Measurements from ENCODE around the gene DTL. TPM values are rescaled to one million over a fixed set of nuclear protein-coding genes. Genes with fewer than 3 reads are reported as not detected.

The DTL gene
- polyA plus RNA-seq, 10 donors: 6.8 to 16.5 (median 10.8) TPM

DNA sequence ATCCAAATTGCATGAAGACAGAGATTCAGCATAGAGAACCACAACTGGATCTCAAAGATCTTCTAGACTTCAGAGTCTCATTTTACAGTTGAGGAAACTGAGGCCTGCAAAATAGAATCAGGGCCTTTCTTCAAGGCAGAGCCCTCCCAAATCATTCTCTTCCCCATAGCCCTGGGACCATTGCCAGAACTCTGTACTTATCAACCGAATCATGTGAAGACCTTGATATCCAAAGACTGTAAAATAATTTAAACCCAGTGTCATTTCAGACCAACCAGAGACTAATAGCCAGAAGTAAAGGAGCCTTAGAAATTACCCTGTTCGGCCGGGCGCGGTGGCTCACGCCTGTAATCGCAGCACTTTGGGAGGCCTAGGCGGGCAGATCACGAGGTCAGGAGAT lies 90.1 kb downstream of the DTL start:
- no peak for DNase-seq

DNA sequence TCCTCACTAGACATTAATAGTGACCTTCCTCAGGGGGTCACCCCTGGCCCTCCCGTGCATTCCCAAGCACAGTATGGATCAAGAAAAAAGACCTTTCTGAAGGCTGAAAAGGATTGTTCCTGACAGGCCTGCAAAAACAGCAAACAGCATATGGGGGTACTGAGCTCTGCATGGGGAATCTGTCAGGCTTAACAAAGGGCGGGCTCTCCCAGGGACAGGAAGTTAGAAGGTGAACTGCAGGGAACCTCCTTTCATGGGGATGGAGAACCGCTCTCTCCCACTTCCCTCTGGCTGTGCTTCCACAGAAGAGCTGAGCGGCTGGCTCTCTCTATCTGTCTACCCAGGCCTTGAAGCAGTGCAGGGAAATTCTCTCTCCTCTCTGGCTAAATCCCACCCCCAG lies 91.7 kb downstream of the DTL start:
- DNase-seq: no peak

GRCh38 chr1:212129781-212130180 lies 94.2 kb downstream of the DTL start:
- DNase-seq: no peak

GRCh38 chr1:212132025-212132424 lies 96.5 kb downstream of the DTL start:
- DNase-seq: no peak

- no peak for DNase-seq
Observed at GRCh38 chr1:212133319-212133718, 97.8 kb downstream of the DTL start.

DNA sequence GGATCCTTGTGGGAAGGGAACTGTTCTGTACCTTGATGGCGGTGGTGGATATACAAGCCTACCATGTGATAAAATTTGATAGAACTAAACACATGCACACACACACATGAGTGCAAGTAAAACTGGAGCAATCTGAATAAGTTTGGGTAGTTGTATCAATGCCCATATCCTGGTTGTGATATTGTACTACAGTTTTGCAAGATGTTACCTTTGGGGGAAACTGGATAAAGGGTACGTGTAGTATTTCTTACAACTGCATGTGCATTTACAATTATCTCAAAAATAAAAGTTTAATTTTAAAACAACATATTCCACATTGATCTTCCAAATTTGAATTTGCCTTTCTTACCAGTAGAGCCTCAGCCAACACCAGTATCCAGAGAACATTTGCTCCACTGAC lies 99.6 kb downstream of the DTL start:
- DNase-seq: no peak

DNA sequence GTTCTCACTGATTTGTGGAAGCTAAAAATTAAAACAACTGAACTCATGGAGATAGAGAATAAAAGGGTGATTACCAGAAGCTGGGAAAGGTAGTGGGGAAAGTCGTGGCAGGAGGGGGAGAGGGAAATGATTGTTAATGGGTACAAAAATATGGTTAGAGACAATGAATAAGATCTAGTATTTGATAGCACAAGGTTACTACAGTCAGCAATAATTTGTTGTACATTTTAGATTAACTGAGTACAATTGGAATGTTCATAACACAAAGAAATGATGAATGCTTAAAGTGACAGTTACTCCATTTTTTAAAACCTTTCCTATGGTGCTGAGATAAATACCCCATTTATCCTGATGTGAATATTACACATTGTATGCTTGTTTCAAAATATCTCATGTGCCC lies 102.3 kb downstream of the DTL start:
- no peak for DNase-seq

DNA sequence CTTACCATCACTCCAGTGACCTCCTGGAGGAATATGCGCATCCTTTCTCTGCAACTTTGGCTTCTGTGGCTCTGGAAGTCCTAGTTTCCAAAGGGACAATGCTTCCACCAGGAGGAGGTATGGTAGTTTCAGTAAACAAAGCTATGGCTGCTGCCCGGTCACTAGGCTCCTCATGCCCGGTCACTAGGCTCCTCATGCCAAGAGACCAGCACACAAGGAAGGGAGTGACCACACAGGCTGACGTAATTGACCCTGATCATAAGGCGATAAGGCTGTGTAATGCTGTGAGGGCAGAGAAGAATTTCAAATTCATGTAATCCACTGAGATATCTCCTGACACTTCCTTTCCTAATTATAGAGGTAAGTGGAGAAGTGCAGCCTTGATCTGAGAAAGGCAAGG lies 102.9 kb downstream of the DTL start:
- DNase-seq: no peak

DNA sequence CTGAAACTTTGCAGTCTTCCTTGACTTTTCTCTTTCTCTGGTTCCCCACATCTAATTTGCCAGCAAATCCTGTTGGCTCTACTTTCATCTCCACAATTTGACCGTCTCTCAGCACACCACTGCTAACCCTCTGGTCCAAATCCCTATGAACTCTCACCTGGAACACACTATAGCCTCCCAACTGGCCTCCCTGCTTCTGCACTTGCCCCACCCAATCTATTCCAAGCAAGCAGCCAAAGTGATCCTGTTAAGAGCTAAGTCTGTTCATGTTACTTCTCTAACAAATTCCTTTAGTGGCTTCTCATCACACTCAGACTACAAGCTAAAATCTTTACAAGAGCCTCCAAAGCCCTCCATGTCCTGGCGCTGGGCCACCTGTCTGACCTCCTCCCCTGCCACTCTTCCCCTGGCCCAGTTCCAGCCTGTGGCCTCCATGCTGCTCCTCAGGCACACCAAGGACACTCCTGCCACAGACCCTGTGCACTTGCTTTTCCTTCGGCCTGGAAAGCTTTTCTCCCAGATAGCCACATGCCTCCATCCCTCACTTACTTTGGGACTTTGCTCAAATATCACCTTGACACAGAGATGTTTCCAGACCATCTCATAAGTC lies 104.1 kb downstream of the DTL start:
- DNase-seq: no peak

GRCh38 chr1:212141404-212141803 lies 105.9 kb downstream of the DTL start:
- no peak for DNase-seq

GRCh38 chr1:212142883-212143530 lies 107.5 kb downstream of the DTL start:
- DNase-seq: no peak

DNA sequence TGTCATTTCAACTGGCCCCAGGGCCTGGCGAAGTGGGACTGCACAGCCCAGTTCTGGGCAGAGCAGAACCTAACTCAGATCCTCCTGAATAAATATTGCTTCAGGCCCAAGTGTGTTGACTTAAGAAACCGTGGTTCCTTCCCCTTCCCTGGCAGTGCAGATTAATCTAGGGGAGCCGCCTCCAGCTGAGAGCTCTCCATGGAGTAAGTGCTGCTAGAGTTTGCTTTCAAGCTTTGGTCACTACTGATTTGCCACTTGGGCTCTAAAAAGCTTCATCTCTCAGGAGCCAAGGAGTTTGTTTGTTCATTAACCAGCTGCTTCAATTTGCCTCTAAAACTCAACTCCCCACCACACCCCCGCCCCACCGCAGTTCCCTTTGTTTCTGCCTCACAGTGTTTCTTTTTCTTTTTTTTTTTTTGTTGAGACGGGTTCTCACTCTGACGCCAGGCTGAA lies 112.1 kb downstream of the DTL start:
- no peak for DNase-seq

GRCh38 chr1:212149566-212149965 lies 114.0 kb downstream of the DTL start:
- DNase-seq: no peak

DNA sequence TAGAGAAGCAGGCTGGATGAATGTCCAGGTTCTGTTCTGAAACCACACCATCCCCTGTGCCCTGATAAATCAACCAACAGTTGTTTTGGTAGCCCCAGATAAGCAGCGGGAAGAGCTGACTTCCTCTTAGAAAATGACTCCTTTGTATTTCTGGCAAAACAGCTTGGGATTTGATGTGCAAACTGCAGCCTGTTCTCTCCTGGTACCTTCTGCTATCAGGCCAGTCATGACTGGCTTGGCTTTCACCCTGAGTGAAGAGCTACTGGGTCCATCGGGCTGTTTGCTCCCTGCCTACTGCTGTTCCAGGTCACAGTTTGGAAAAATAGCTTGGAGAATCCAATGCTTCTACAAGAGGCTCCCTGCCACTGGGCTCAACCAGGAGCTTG lies 116.8 kb downstream of the DTL start:
- DNase-seq: no peak

DNA sequence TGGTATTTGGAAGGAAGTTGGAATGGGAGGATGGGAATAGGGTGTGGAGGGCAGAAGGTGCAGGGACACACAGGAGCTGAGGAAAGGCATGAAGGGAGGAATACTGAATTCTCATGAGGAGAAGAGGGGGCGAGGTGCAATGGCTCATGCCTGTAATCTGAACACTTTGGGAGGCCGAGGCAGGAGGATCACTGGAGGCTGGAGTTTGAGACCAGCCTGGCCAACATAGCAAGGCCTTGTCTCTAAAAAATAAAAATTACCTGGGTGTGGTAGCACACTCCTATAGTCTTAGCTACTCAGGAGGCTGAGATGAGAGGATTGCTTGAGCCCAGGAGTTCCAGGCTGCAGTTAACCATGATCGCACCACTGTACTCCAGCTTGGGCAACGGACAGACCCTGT lies 117.3 kb downstream of the DTL start:
- DNase-seq: no peak

GRCh38 chr1:212153635-212154034 lies 118.1 kb downstream of the DTL start:
- no peak for DNase-seq

Other genes starting within 250 kb of the DTL start
- 10 to 100 TPM; 13.2 to 22.1 (median 17.7) TPM for gene LPGAT1, start 205.0 kb upstream of the DTL start, polyA plus RNA-seq (ENCODE audit: insufficient read length in 10 of 10)
- 10 to 100 TPM in 8 of 10 donors, 1 to 10 TPM in 2; 7.9 to 20.1 (median 14.7) TPM for gene INTS7, start 191 bp upstream of the DTL start, polyA plus RNA-seq (ENCODE audit: insufficient read length in 10 of 10)
- 10 to 100 TPM; 21.2 to 33.1 (median 29.3) TPM for gene PPP2R5A, start 249.7 kb downstream of the DTL start, polyA plus RNA-seq (ENCODE audit: insufficient read length in 10 of 10)

Data from muscle of back (tissue), 11 donors.